ENCODE measurements around the gene NKD1. TPM values are rescaled to one million over a fixed set of nuclear protein-coding genes. Genes with fewer than 3 reads are reported as not detected.

Gene NKD1
- total and polyA plus RNA-seq, 7 donors = under 0.01 to 18.0 (median 6.7) TPM

DNA sequence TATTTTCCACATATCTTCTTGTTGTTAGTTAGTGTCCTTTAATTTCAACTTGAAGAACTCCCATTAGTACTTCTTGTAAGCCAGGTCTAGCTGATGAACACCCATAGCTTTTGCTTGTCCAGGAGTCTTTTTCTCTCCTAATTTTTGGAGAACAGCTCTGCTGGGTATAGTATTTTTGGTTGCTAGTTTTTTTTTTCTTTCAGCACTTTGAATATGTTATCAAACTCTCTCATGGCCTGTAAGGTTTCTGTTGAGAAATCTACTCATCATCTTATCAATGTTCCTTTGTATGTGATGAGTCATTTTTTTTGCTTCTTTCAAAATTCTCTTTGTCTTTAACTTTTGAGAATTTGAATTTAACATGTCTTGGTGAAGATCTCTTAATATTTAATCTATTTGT lies 31.8 kb upstream of the NKD1 start:
- intact Hi-C loops (cut with DNase I) = no loop called here
- Histone ChIP-seq H3K27ac (no peak overlapping the region), H3K36me3 (no peaks in the 10 kb centered on the region), H3K9me3 (peaks cover 0 to 14% (median 0%) of the 10 kb centered on the region in 4 donors), H3K27me3 (no peaks in the 10 kb centered on the region), H3K4me1 (no peaks in the 10 kb centered on the region), H3K4me3 (no peak overlapping the region)
- no peak for TF ChIP-seq POLR2A (IDR thresholded peaks at IDR 0.05)
- TF ChIP-seq, protein P1, sequence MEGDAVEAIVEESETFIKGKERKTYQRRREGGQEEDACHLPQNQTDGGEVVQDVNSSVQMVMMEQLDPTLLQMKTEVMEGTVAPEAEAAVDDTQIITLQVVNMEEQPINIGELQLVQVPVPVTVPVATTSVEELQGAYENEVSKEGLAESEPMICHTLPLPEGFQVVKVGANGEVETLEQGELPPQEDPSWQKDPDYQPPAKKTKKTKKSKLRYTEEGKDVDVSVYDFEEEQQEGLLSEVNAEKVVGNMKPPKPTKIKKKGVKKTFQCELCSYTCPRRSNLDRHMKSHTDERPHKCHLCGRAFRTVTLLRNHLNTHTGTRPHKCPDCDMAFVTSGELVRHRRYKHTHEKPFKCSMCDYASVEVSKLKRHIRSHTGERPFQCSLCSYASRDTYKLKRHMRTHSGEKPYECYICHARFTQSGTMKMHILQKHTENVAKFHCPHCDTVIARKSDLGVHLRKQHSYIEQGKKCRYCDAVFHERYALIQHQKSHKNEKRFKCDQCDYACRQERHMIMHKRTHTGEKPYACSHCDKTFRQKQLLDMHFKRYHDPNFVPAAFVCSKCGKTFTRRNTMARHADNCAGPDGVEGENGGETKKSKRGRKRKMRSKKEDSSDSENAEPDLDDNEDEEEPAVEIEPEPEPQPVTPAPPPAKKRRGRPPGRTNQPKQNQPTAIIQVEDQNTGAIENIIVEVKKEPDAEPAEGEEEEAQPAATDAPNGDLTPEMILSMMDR (IDR thresholded peaks at IDR 0.05) = no peak
- no peak for TF ChIP-seq EP300 (IDR thresholded peaks at IDR 0.05)
- no peak for TF ChIP-seq POLR2AphosphoS5 (IDR thresholded peaks at IDR 0.05)
- no peak for DNase-seq

DNA sequence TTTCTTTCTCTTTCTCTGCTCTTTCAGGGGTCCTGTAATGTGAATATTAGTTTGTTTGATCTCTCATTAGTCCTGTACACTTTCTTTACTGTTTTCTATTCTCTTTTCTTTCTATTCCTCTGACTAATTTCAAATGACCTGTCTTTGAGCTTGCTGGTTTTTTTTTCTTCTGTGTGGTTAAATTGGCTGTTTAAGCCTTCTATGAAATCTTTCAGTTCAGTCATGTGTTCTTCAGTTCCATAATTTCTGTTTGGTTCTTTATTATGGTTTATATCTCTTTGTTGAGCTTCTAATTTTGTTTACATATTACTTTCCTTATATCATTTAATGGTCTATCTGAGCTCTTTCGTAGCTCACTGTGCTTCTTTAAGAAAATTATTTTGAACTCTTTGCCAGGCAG lies 31.3 kb upstream of the NKD1 start:
- Histone ChIP-seq H3K4me3 (no peak overlapping the region), H3K27ac (no peak overlapping the region)
- intact Hi-C loops (cut with DNase I) = no loop called here

DNA sequence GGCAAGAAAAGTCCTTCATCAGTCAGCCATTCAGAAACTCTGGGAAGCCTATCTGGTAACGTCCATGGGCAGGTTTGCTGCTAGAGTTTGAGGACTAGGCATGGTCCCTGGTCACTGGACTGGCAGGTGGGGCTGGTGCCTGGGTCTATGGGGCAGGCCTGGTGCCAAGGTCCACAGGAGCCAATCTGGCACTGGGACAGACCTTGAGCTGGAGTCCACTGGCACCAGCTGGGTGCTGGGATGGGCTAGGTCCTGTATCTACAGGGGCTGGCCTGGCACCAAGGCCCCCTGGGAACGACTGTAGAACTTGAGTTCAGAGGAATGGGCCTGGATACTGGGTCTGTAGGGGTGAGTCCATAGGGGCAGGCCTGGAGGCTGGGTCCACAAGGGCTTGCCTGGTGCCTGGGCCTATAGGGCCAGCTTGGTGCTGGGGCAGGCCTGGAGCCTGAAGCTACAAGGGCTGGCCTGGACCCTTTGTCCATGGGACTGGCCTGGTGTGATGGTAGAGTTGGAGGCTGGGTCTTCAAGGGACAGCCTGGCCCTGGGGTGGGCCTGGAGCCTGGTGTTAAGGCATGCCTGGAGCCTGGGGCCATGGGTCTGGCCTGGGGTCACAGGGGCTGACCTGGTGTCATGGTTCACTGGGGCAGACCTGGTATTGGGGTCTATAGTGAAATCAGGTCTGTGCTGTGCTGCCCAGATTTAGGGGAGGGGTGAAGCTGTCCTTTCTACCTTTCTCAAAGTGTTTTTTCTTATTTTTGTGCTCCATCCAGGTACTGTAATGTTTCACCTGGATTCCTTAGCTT lies 30.5 kb upstream of the NKD1 start:
- H3K4me3 ChIP-seq = no peak overlapping the region
- no peaks in the 10 kb centered on the region for H3K4me1 ChIP-seq
- 70 to 73% methylated on average over 2 of the region's 2 CpGs for WGBS, 2 donors
- H3K27ac ChIP-seq = no peak overlapping the region
- TF ChIP-seq, protein P1 (IDR thresholded peaks at IDR 0.05) = no peak
- TF ChIP-seq EP300 (IDR thresholded peaks at IDR 0.05) (no peak), POLR2AphosphoS5 (IDR thresholded peaks at IDR 0.05) (no peak), POLR2A (IDR thresholded peaks at IDR 0.05) (no peak)
- H3K9me3 ChIP-seq = peaks cover 0 to 14% (median 0%) of the 10 kb centered on the region in 4 donors
- peak; percentile 60 for DNase-seq
- H3K27me3 ChIP-seq = no peaks in the 10 kb centered on the region
- intact Hi-C loops (cut with DNase I) = no loop called here
- no peaks in the 10 kb centered on the region for H3K36me3 ChIP-seq

More for the DNA sequence above, 31.3 kb upstream of the NKD1 start:
- TF ChIP-seq POLR2AphosphoS5 (IDR thresholded peaks at IDR 0.05) = no peak
- TF ChIP-seq EP300 (IDR thresholded peaks at IDR 0.05) = no peak
- no peak for TF ChIP-seq POLR2A (IDR thresholded peaks at IDR 0.05)
- TF ChIP-seq, protein P1 (IDR thresholded peaks at IDR 0.05) = no peak
- Histone ChIP-seq H3K27me3 (no peaks in the 10 kb centered on the region), H3K9me3 (peaks cover 0 to 14% (median 0%) of the 10 kb centered on the region in 4 donors), H3K4me1 (no peaks in the 10 kb centered on the region), H3K36me3 (no peaks in the 10 kb centered on the region)
- no peak for DNase-seq
- 91 to 96% methylated on average over 1 of the region's 1 CpG for WGBS, 2 donors

DNA sequence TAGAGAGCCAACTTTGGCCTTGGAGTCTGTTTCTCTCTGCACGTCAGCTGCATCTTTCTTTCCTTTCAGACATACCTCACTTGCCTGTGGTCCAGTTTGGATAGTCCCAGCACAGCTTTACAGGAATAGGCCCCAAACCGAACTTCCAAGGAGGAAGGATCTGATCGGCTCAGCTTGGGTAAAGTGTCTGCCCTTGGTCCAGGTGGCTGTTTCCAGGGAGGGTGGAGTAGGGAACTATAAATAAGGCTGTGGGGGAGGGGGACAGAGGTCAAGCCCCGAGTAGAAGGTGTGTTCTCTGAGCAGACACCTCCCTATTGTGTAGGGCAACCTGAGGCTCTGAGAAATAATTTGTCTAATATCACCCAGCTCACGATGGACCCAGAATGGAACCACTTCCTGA lies 29.2 kb upstream of the NKD1 start:
- H3K9me3 ChIP-seq = peaks cover 0 to 11% (median 0%) of the 10 kb centered on the region in 4 donors
- intact Hi-C loops (cut with DNase I) = no loop called here
- peak; percentile 33 for DNase-seq
- H3K4me3 ChIP-seq = no peak overlapping the region
- no peaks in the 10 kb centered on the region for H3K27me3 ChIP-seq
- H3K27ac ChIP-seq = no peak overlapping the region
- 54 to 74% methylated on average over 5 of the region's 5 CpGs for WGBS, 2 donors
- H3K36me3 ChIP-seq = no peaks in the 10 kb centered on the region
- TF ChIP-seq, protein P1 (IDR thresholded peaks at IDR 0.05) = no peak
- no peak for TF ChIP-seq POLR2A (IDR thresholded peaks at IDR 0.05)
- TF ChIP-seq POLR2AphosphoS5 (IDR thresholded peaks at IDR 0.05) = no peak
- TF ChIP-seq EP300 (IDR thresholded peaks at IDR 0.05) = no peak
- no peaks in the 10 kb centered on the region for H3K4me1 ChIP-seq

Measured in sigmoid colon (tissue), 7 donors.